ENCODE measurements around the gene SPATA13.
A peak's percentile ranks its signal among the peaks of the same experiment; 100 is the strongest.

SPATA13 gene

GRCh38 chr13:24217601-24218281 is 57.2 kb downstream of the SPATA13 start (continued):
- TF ChIP-seq TSHZ2 (CRISPR knock-in tag; IDR thresholded peaks at IDR 0.05) = no peak
- TF ChIP-seq TOX (CRISPR knock-in tag; IDR thresholded peaks at IDR 0.05; ENCODE audit: borderline replicate concordance) = no peak
- no peak for TF ChIP-seq PATZ1 (CRISPR knock-in tag; IDR thresholded peaks at IDR 0.05; ENCODE audit: borderline replicate concordance)
- no peak for TF ChIP-seq BACH2 (CRISPR knock-in tag; IDR thresholded peaks at IDR 0.05; ENCODE audit: borderline replicate concordance)
- TF ChIP-seq ZNF70 (CRISPR knock-in tag; IDR thresholded peaks at IDR 0.05) = no peak
- TF ChIP-seq SNAI2 (CRISPR knock-in tag; IDR thresholded peaks at IDR 0.05) = no peak
- TF ChIP-seq ISL1 (CRISPR knock-in tag; IDR thresholded peaks at IDR 0.05) = no peak
- TF ChIP-seq RARB (CRISPR knock-in tag; IDR thresholded peaks at IDR 0.05) = no peak
- no peak for TF ChIP-seq ZFP30 (CRISPR knock-in tag; IDR thresholded peaks at IDR 0.05)

- no peak for TF ChIP-seq GLIS3 (CRISPR knock-in tag; IDR thresholded peaks at IDR 0.05)
- TF ChIP-seq ZC3H10 (CRISPR knock-in tag; IDR thresholded peaks at IDR 0.05) = no peak
- TF ChIP-seq ZNF565 (CRISPR knock-in tag; conservative IDR thresholded peaks at IDR 0.05; ENCODE audit: low read depth) = no peak
Observed at GRCh38 chr13:24218338-24218737, 57.8 kb downstream of the SPATA13 start.

DNA sequence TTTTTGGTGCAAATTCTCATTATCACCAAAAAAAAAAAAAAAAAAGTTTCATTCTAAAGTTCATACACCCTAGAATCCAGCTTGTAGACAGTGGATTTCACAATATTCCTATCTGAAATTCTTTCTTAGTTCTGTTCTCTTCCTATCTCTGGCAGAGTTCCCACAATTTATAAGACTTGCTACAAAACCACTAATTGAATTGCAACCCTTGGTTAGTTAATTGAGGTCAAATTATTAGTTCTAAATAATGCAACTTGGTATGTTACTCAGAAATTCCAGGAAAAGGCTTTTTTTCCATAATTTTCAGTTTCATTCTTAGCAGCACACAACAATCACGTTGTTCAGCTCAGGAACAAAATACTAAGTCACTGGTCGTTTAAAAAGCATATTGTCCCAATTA is 58.5 kb downstream of the SPATA13 start:
- TF ChIP-seq BACH2 (CRISPR knock-in tag; IDR thresholded peaks at IDR 0.05; ENCODE audit: borderline replicate concordance) (no peak), CSDC2 (CRISPR knock-in tag; IDR thresholded peaks at IDR 0.05) (no peak), ESRRG (CRISPR knock-in tag; IDR thresholded peaks at IDR 0.05) (no peak), ISL1 (CRISPR knock-in tag; IDR thresholded peaks at IDR 0.05) (peak; percentile 74; the same call in 1 of the 2 replicates)
- no peak for ATAC-seq

More at GRCh38 chr13:24218338-24218737, 57.8 kb downstream of the SPATA13 start:
- no peak for ATAC-seq

GRCh38 chr13:24220086-24220703 is 59.7 kb downstream of the SPATA13 start:
- ATAC-seq = peak; percentile 95
- TF ChIP-seq TCF4 (CRISPR knock-in tag; IDR thresholded peaks at IDR 0.05; ENCODE audit: borderline replicate concordance) (no peak), TSHZ2 (CRISPR knock-in tag; IDR thresholded peaks at IDR 0.05) (no peak), RARB (CRISPR knock-in tag; IDR thresholded peaks at IDR 0.05) (no peak), ESRRG (CRISPR knock-in tag; IDR thresholded peaks at IDR 0.05) (no peak), SNAI2 (CRISPR knock-in tag; IDR thresholded peaks at IDR 0.05) (no peak)
- TF ChIP-seq, protein P1, sequence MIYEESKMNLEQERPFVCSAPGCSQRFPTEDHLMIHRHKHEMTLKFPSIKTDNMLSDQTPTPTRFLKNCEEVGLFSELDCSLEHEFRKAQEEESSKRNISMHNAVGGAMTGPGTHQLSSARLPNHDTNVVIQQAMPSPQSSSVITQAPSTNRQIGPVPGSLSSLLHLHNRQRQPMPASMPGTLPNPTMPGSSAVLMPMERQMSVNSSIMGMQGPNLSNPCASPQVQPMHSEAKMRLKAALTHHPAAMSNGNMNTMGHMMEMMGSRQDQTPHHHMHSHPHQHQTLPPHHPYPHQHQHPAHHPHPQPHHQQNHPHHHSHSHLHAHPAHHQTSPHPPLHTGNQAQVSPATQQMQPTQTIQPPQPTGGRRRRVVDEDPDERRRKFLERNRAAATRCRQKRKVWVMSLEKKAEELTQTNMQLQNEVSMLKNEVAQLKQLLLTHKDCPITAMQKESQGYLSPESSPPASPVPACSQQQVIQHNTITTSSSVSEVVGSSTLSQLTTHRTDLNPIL (CRISPR knock-in tag; IDR thresholded peaks at IDR 0.05; ENCODE audit: low read depth) = no peak

GRCh38 chr13:24221007-24221406 is 60.5 kb downstream of the SPATA13 start:
- TF ChIP-seq ZC3H10 (CRISPR knock-in tag; IDR thresholded peaks at IDR 0.05) (no peak), GLIS3 (CRISPR knock-in tag; IDR thresholded peaks at IDR 0.05) (no peak)
- ATAC-seq = no peak

Data from SK-N-SH treated with all-trans-retinoic acid at 6 μM for 48 hours (cell line).